ENCODE data around the gene KCNG2. TPM values are rescaled to one million over a fixed set of nuclear protein-coding genes. Genes with fewer than 3 reads are reported as not detected.

KCNG2 gene
- total and polyA plus RNA-seq, 2 of the 4 experiments (the other 2 are of a cell fraction): not detected

- no peak for ATAC-seq (ENCODE audit: low read depth)
- H3K56ac ChIP-seq (ENCODE audit: extremely low read depth, insufficient read depth, low read length): no peak overlapping the region
- 97% methylated on average over 6 of the region's 15 CpGs; no CpG with 5 or more reads in 1 of the 2 experiments for WGBS, 2 experiments (ENCODE audit: extremely low coverage in 2 of 2, insufficient read length in 1 of 2)
These were observed 50.5 kb downstream of the KCNG2 start for GRCh38 chr18:79848294-79848578.

More at GRCh38 chr18:79848294-79848578, 50.5 kb downstream of the KCNG2 start:
- intact Hi-C loops (cut with micrococcal nuclease) (loop anchor here (10.0 kb wide), 1 partner anchor 117 kb away; the partner anchor contains the start of gene HSBP1L1), in situ Hi-C loops (cut with MboI; ENCODE audit: low sequenced_read_pairs) (no loop called here), dilution Hi-C loops (cut with HindIII; ENCODE audit: low sequenced_read_pairs, unreplicated experiment) (no loop called here)
- H2BK20ac ChIP-seq (ENCODE audit: low read depth, low read length): no peak overlapping the region
- TF ChIP-seq MAZ (IDR thresholded peaks at IDR 0.05; ENCODE audit: borderline replicate concordance, low read depth, low read length) (no peak), FOS (IDR thresholded peaks at IDR 0.05; ENCODE audit: low read depth, low read length) (no peak), POLR2A (IDR thresholded peaks at IDR 0.05; ENCODE audit: low read depth, low read length) (no peak), CHD1 (IDR thresholded peaks at IDR 0.05; ENCODE audit: low read depth, low read length) (no peak)
- no peak for DNase-seq
- no peak overlapping the region for H2AK5ac ChIP-seq (ENCODE audit: low read depth, low read length)
- peaks cover 12% of the 10 kb centered on the region for H3K9me1 ChIP-seq (ENCODE audit: insufficient read depth, low read length)
- H3K18ac ChIP-seq (ENCODE audit: low read depth, low read length): no peak overlapping the region
- no peaks in the 10 kb centered on the region for H4K20me1 ChIP-seq (ENCODE audit: insufficient read depth, low read length)
- no peak overlapping the region for H4K91ac ChIP-seq (ENCODE audit: insufficient read depth, low read depth, low read length)
- peaks cover 10% of the 10 kb centered on the region for H3K4me1 ChIP-seq (ENCODE audit: control insufficient read depth, insufficient read depth, low read length)
- no peak overlapping the region for H2AK9ac ChIP-seq (replicated peaks; ENCODE audit: low read depth, low read length, poor library complexity)
- no peak overlapping the region for H3K9ac ChIP-seq (ENCODE audit: low read depth, low read length)
- BruUV-seq (replicated peaks): no TSS peak
- H3K36me3 ChIP-seq (ENCODE audit: control insufficient read depth, insufficient read depth, low read length): no peaks in the 10 kb centered on the region
- no peak overlapping the region for H3K4ac ChIP-seq (ENCODE audit: low read depth, low read length)
- H3K27ac ChIP-seq (ENCODE audit: insufficient read depth, low read length): no peak overlapping the region
- H3K4me3 ChIP-seq (ENCODE audit: insufficient read depth, low read depth, low read length): no peak overlapping the region
- no peak overlapping the region for H3K14ac ChIP-seq (replicated peaks; ENCODE audit: low read depth, low read length)
- H2BK120ac ChIP-seq (ENCODE audit: low read depth, low read length): no peak overlapping the region
- H3K79me1 ChIP-seq (ENCODE audit: low read depth in 1 of 2, low read length in 2 of 2): no peaks in the 10 kb centered on the region
- no peak overlapping the region for H2BK15ac ChIP-seq (ENCODE audit: low read depth, low read length)
- ChIA-PET CTCF (no interaction called here), POLR2A (ENCODE audit: unreplicated experiment) (no interaction called here)
- H4K8ac ChIP-seq (ENCODE audit: low read depth in 2 of 2, low read length in 2 of 2): no peak overlapping the region
- H2BK5ac ChIP-seq (ENCODE audit: low read depth, low read length, poor library complexity, severe bottlenecking): no peak overlapping the region
- peaks cover 2% of the 10 kb centered on the region; the same call in 1 of the 2 replicates for H3K9me3 ChIP-seq (ENCODE audit: control insufficient read depth, insufficient read depth, low read length)
- no peak overlapping the region for H3K23ac ChIP-seq (ENCODE audit: low read depth, low read length)
- no peak overlapping the region for H3K4me2 ChIP-seq (ENCODE audit: low read depth, low read length)
- H4K5ac ChIP-seq (ENCODE audit: low read depth, low read length): no peak overlapping the region
- H3K27me3 ChIP-seq (ENCODE audit: control insufficient read depth, insufficient read depth, low read length): no peaks in the 10 kb centered on the region
- H2AFZ ChIP-seq (replicated peaks; ENCODE audit: low read length, poor library complexity): no peak overlapping the region

Data from IMR-90 (cell line).